Liver (tissue), 9 donors: ENCODE results near the gene EGLN1. TPM values are rescaled to one million over a fixed set of nuclear protein-coding genes. Genes with fewer than 3 reads are reported as not detected.

ENCODE experiments used
- DNase-seq: peaks from one replicate; pipeline ENCODE4 v3.0.0-alpha.2; 2017; ENCODE audit warnings: low spot score
- H3K27ac ChIP-seq, 2 donors: one replicate each; pipeline ENCODE4 v1.7.0; 2013; ENCODE audit warnings: inconsistent platforms in 2 of 2, low read length in 2 of 2, control low read depth in 1 of 2, low read depth in 1 of 2, mild to moderate bottlenecking in 1 of 2
- H3K27me3 ChIP-seq, 4 donors: one replicate each; pipeline versions ENCODE4 v1.6.1 to v1.7.0; 2013; ENCODE audit warnings: low read length in 3 of 4, inconsistent platforms in 1 of 4, mild to moderate bottlenecking in 1 of 4, moderate library complexity in 1 of 4; ENCODE audit not compliant: control insufficient read depth in 4 of 4, insufficient read depth in 4 of 4
- H3K36me3 ChIP-seq, 4 donors: one replicate each; pipeline versions ENCODE4 v1.6.1 to v1.7.0; 2013; ENCODE audit warnings: low read length in 3 of 4, mild to moderate bottlenecking in 3 of 4, low read depth in 1 of 4, moderate library complexity in 1 of 4; ENCODE audit not compliant: control insufficient read depth in 4 of 4, insufficient read depth in 3 of 4
- H3K4me1 ChIP-seq, 4 donors: one replicate each; pipeline versions ENCODE4 v1.6.1 to v1.7.0; 2013; ENCODE audit warnings: low read length in 3 of 4, mild to moderate bottlenecking in 3 of 4, moderate library complexity in 1 of 4; ENCODE audit not compliant: control insufficient read depth in 4 of 4, insufficient read depth in 4 of 4
- H3K4me3 ChIP-seq, 3 donors: one replicate each; pipeline versions ENCODE4 v1.6.1 to v1.7.0; 2013; ENCODE audit warnings: low read length in 3 of 3, control low read depth in 1 of 3, low read depth in 1 of 3, mild to moderate bottlenecking in 1 of 3
- H3K9ac ChIP-seq, 2 donors: one replicate each; pipeline ENCODE4 v1.7.0; 2013; ENCODE audit warnings: low read length in 2 of 2, mild to moderate bottlenecking in 2 of 2, moderate library complexity in 2 of 2, control low read depth in 1 of 2, low read depth in 1 of 2
- H3K9me3 ChIP-seq, 4 donors: one replicate each; pipeline versions ENCODE4 v1.6.1 to v1.7.0; 2013; ENCODE audit warnings: low read length in 3 of 4; ENCODE audit not compliant: control insufficient read depth in 4 of 4
- ATF3 ChIP-seq: IDR thresholded peaks from 2 replicates; pipeline ENCODE4 v1.6.1; 2016; ENCODE audit warnings: antibody characterized with exemption
- EGR1 ChIP-seq, 2 donors: IDR thresholded peaks; 2 replicates each; pipeline ENCODE4 v1.6.1; 2016 to 2018; ENCODE audit warnings: antibody characterized with exemption in 2 of 2, low read depth in 2 of 2
- FOXA1 ChIP-seq: IDR thresholded peaks from 2 replicates; pipeline ENCODE4 v1.6.1; 2016; ENCODE audit warnings: antibody characterized with exemption
- FOXA2 ChIP-seq: IDR thresholded peaks from 2 replicates; pipeline ENCODE4 v1.6.1; 2016; ENCODE audit warnings: antibody characterized with exemption
- GABPA ChIP-seq, 2 donors: IDR thresholded peaks in 1 of 2; conservative IDR thresholded peaks in 1 of 2; 2 replicates each; pipeline ENCODE4 v1.6.1; 2016; ENCODE audit warnings: antibody characterized with exemption in 2 of 2, mild to moderate bottlenecking in 1 of 2, moderate library complexity in 1 of 2
- HNF4A ChIP-seq, 2 donors: conservative IDR thresholded peaks; 2 replicates each; pipeline ENCODE4 v1.6.1; 2016; ENCODE audit warnings: antibody characterized with exemption in 2 of 2, mild to moderate bottlenecking in 2 of 2
- HNF4G ChIP-seq: IDR thresholded peaks from 2 replicates; pipeline ENCODE4 v1.6.1; 2016; ENCODE audit warnings: antibody characterized with exemption
- MAX ChIP-seq: IDR thresholded peaks from 2 replicates; pipeline ENCODE4 v1.6.1; 2016; ENCODE audit warnings: antibody characterized with exemption
- NR2F2 ChIP-seq: IDR thresholded peaks from 2 replicates; pipeline ENCODE4 v1.6.1; 2016; ENCODE audit warnings: antibody characterized with exemption
- RAD21 ChIP-seq, 2 donors: IDR thresholded peaks; 2 replicates each; pipeline ENCODE4 v1.6.1; 2016; ENCODE audit warnings: antibody characterized with exemption in 2 of 2, mild to moderate bottlenecking in 2 of 2
- REST ChIP-seq: IDR thresholded peaks from 2 replicates; pipeline ENCODE4 v1.6.1; 2016; ENCODE audit warnings: antibody characterized with exemption, mild to moderate bottlenecking
- RXRA ChIP-seq, 2 donors: IDR thresholded peaks; 2 replicates each; pipeline ENCODE4 v1.6.1; 2017 to 2018; ENCODE audit warnings: antibody characterized with exemption in 2 of 2, mild to moderate bottlenecking in 1 of 2
- SP1 ChIP-seq: IDR thresholded peaks from 2 replicates; pipeline ENCODE4 v1.6.1; 2018; ENCODE audit warnings: antibody characterized with exemption, mild to moderate bottlenecking
- TAF1 ChIP-seq: conservative IDR thresholded peaks from 2 replicates; pipeline ENCODE4 v1.6.1; 2016; ENCODE audit warnings: antibody characterized with exemption, mild to moderate bottlenecking
- YY1 ChIP-seq: IDR thresholded peaks from 2 replicates; pipeline ENCODE4 v1.6.1; 2016; ENCODE audit warnings: antibody characterized with exemption, mild to moderate bottlenecking
- ZBTB33 ChIP-seq: IDR thresholded peaks from 2 replicates; pipeline ENCODE4 v1.6.1; 2016; ENCODE audit warnings: antibody characterized with exemption
- WGBS: extraction: QIAGEN DNeasy Blood & Tissue Kit; methylation state at CpG from one replicate; pipeline ENCODE4 v1.1.7; 2013; 5-methylcytosine and 5-hydroxymethylcytosine counted together
- polyA plus RNA-seq, 2 donors: library from polyadenylated mRNA; stranded (reverse) in 1 of 2; unstranded in 1 of 2; fragments of 200-250 nt in 1 of 2; fragments of >200 nt in 1 of 2; fragmentation: Nextera tagmentation in 1 of 2; extraction: Ambion mirVana in 1 of 2; gene quantifications; one replicate each; pipeline versions ENCODE4 v1.2.1 to v1.2.3, GENCODE V29; 2013 to 2015
- total RNA-seq, 2 donors: library from RNA; depleted of rRNA; stranded (reverse); fragments of >200 nt; gene quantifications; one replicate each; pipeline ENCODE4 v1.2.3, GENCODE V29; 2014
- TF ChIP-seq, protein P1 (sequence below): fragments of 150-350 bp; IDR thresholded peaks from 2 replicates; pipeline ENCODE4 v1.5.1; 2017; ENCODE audit warnings: improper control_type of control experiment, low read depth, low read length; ENCODE audit not compliant: missing input control
- donor health status: healthy.
- donor health status: healthy.
- donor health status: healthy.
- donor health status: healthy.
- donor health status: healthy.

Gene EGLN1
- total and polyA plus RNA-seq, 4 donors = 7.2 to 44.8 (median 22.2) TPM

DNA sequence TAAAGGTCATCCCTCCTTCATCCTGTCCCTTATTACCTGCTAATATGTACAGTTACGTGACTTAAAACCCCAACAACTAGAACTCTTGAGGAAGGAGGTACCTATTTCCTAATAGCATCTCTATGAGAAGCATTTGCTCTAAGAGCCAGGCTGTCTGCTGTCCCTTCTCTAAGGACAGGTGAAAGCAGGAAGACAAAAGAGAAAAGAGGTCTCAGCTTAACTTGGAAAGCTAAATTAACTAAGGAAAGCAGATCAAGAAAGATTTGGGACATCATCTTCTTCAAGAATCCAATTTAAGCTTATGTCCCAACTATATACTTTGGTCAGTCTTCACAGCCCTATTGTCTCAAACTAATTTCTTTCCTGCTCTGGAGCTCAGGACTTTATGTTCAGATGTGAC lies 2.9 kb downstream of the EGLN1 start:
- H3K27ac ChIP-seq = peak overlapping the region in 1 of 2 donors; percentile 10
- no peaks in the 10 kb centered on the region for H3K27me3 ChIP-seq
- no peak for DNase-seq
- peak overlapping the region; percentile 92 to 99 for H3K9ac ChIP-seq
- WGBS = 25% methylated on average over 1 of the region's 1 CpG
- peaks cover 5 to 47% (median 32%) of the 10 kb centered on the region in 4 donors for H3K4me1 ChIP-seq
- peak overlapping the region; percentile 84 to 93 (median 90) for H3K4me3 ChIP-seq
- TF ChIP-seq RAD21 (IDR thresholded peaks at IDR 0.05) (no peak), ZBTB33 (no peak), TAF1 (no peak), REST (no peak), HNF4G (no peak), HNF4A (conservative IDR thresholded peaks at IDR 0.05) (no peak), SP1 (no peak), YY1 (no peak), NR2F2 (no peak), MAX (no peak), FOXA2 (no peak), GABPA (IDR thresholded peaks at IDR 0.05 in 1 of 2, conservative IDR thresholded peaks at IDR 0.05 in 1 of 2) (no peak), FOXA1 (no peak), EGR1 (IDR thresholded peaks at IDR 0.05; ENCODE audit: low read depth in 2 of 2) (no peak), ATF3 (no peak)
- TF ChIP-seq, protein P1, sequence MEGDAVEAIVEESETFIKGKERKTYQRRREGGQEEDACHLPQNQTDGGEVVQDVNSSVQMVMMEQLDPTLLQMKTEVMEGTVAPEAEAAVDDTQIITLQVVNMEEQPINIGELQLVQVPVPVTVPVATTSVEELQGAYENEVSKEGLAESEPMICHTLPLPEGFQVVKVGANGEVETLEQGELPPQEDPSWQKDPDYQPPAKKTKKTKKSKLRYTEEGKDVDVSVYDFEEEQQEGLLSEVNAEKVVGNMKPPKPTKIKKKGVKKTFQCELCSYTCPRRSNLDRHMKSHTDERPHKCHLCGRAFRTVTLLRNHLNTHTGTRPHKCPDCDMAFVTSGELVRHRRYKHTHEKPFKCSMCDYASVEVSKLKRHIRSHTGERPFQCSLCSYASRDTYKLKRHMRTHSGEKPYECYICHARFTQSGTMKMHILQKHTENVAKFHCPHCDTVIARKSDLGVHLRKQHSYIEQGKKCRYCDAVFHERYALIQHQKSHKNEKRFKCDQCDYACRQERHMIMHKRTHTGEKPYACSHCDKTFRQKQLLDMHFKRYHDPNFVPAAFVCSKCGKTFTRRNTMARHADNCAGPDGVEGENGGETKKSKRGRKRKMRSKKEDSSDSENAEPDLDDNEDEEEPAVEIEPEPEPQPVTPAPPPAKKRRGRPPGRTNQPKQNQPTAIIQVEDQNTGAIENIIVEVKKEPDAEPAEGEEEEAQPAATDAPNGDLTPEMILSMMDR = no peak
- no peaks in the 10 kb centered on the region for H3K9me3 ChIP-seq
- no peaks in the 10 kb centered on the region for H3K36me3 ChIP-seq

DNA sequence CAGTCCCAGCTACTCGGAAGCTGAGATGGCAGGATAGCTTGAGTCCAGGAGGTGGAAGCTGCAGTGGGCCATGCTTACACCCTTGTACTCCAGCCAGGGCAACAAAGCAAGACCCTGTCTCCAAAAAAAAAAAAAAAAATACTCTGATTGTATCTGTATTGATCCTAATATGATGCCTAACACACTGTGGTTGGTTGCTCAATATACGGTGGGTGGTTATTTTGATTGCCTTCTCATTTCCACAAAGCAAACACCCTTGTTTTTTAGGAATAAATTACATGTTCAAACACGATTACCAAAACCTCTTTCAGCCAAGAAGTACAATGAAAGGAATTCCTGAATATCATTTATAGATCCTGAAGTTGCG lies 3.4 kb downstream of the EGLN1 start:
- H3K4me1 ChIP-seq = peaks cover 5 to 50% (median 30%) of the 10 kb centered on the region in 4 donors
- H3K9me3 ChIP-seq = no peaks in the 10 kb centered on the region
- peak overlapping the region; percentile 92 to 99 for H3K9ac ChIP-seq
- 38% methylated on average over 4 of the region's 4 CpGs for WGBS
- no peaks in the 10 kb centered on the region for H3K36me3 ChIP-seq
- no peak for DNase-seq
- H3K27me3 ChIP-seq = no peaks in the 10 kb centered on the region
- peak overlapping the region; percentile 11 to 90 (median 84) for H3K4me3 ChIP-seq
- H3K27ac ChIP-seq = peak overlapping the region in 1 of 2 donors; percentile 10
- TF ChIP-seq ZBTB33 (no peak), NR2F2 (no peak), FOXA2 (no peak), SP1 (no peak), HNF4A (conservative IDR thresholded peaks at IDR 0.05) (no peak), TAF1 (no peak), MAX (no peak), EGR1 (IDR thresholded peaks at IDR 0.05; ENCODE audit: low read depth in 2 of 2) (no peak), REST (no peak), YY1 (no peak), RXRA (IDR thresholded peaks at IDR 0.05) (no peak), GABPA (IDR thresholded peaks at IDR 0.05 in 1 of 2, conservative IDR thresholded peaks at IDR 0.05 in 1 of 2) (no peak)
